K562 (cell line): ENCODE measurements around the gene SIK3. TPM values are rescaled to one million over a fixed set of nuclear protein-coding genes. Genes with fewer than 3 reads are reported as not detected.

Experiments used
- FUS ChIP-seq: fragments of 200-400 bp; formaldehyde crosslinking; optimal IDR thresholded peaks from 2 replicates; pipeline ENCODE3; 2017; ENCODE audit warnings: low read depth, low read length
- TOE1 ChIP-seq, 2 experiments: fragments of 450-650 bp in 1 of 2; sonication (generic) in 1 of 2; formaldehyde crosslinking in 1 of 2; IDR thresholded peaks; 2 replicates each; pipeline versions ENCODE4 v1.7.1 to v1.8.0; 2016 to 2022; ENCODE audit warnings: borderline replicate concordance in 2 of 2, mild to moderate bottlenecking in 2 of 2, antibody characterized with exemption in 1 of 2, inconsistent platforms in 1 of 2, low read depth in 1 of 2, missing genetic modification reagents in 1 of 2, moderate library complexity in 1 of 2
- ZNF133 ChIP-seq: fragments of 250-450 bp; sonication (Bioruptor Pico); IDR thresholded peaks from 2 replicates; pipeline ENCODE4 v1.4.0; 2020; ENCODE audit warnings: mild to moderate bottlenecking
- polyA plus RNA-seq, 8 experiments: library from polyadenylated mRNA; depleted of rRNA in 4 of 8; stranded (reverse) in 5 of 8; unstranded in 3 of 8; fragments of >200 nt; fragmentation: Nextera tagmentation in 2 of 8; fragmentation: Illumina TruSeq in 1 of 8; extraction: Ambion mirVana in 2 of 8; extraction: Trizol in 1 of 8; gene quantifications; 2 replicates each; pipeline versions ENCODE4 v1.2.1 to v1.2.3, GENCODE V29; 2011 to 2014; ENCODE audit warnings: inconsistent platforms in 1 of 8, missing spikeins in 1 of 8
- total RNA-seq, 7 experiments: library from RNA; depleted of rRNA in 6 of 7; stranded (reverse); fragments of >200 nt in 6 of 7; fragmentation: Illumina TruSeq in 2 of 7; extraction: Trizol in 2 of 7; gene quantifications; 2 replicates each; pipeline versions ENCODE4 v1.2.1 to v1.2.3, GENCODE V29; 2011 to 2021; ENCODE audit warnings: low replicate concordance in 1 of 7
- TF ChIP-seq, protein P1 (sequence below): fragments of 450-650 bp; IDR thresholded peaks from 2 replicates; pipeline ENCODE4 v1.6.1; 2016
- TF ChIP-seq, protein P2 (sequence below): sonication (generic); formaldehyde crosslinking; IDR thresholded peaks from 2 replicates; pipeline ENCODE4 v1.8.1; 2023; ENCODE audit warnings: missing genetic modification reagents, mild to moderate bottlenecking, borderline replicate concordance

SIK3 gene
- total and polyA plus RNA-seq, 9 of the 15 experiments (the other 6 are each of a cell fraction or from before 2014, with no cell fraction given): 1.6 to 21.6 (median 8.0) TPM

DNA sequence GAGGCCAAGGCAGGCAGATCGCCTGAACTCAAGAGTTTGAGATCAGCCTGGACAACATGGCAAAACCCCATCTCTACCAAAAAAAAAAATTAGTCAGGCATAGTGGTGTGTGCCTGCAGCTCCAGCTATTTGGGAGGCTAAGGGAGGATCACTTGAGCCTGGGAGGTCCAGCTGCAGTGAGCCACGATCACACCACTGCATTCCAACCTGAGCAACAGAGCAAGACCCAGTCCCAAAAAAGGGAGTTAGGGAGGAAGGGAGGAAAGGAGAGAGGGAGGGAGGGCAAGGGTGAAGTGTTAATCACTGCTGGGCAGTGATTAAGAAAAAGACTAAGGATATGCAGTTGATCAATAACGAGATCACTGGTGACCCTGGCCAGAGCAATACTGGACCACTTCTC is 204.8 kb downstream of the SIK3 start (continued):
- TF ChIP-seq, protein P1, sequence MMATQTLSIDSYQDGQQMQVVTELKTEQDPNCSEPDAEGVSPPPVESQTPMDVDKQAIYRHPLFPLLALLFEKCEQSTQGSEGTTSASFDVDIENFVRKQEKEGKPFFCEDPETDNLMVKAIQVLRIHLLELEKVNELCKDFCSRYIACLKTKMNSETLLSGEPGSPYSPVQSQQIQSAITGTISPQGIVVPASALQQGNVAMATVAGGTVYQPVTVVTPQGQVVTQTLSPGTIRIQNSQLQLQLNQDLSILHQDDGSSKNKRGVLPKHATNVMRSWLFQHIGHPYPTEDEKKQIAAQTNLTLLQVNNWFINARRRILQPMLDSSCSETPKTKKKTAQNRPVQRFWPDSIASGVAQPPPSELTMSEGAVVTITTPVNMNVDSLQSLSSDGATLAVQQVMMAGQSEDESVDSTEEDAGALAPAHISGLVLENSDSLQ: no peak
- no peak for TF ChIP-seq ZNF133
- TF ChIP-seq TOE1 (IDR thresholded peaks at IDR 0.05; ENCODE audit: borderline replicate concordance): no peak
- no peak for TF ChIP-seq TOE1 (CRISPR knock-in tag; IDR thresholded peaks at IDR 0.05; ENCODE audit: borderline replicate concordance, low read depth)
- TF ChIP-seq FUS: no peak
- TF ChIP-seq, protein P2, sequence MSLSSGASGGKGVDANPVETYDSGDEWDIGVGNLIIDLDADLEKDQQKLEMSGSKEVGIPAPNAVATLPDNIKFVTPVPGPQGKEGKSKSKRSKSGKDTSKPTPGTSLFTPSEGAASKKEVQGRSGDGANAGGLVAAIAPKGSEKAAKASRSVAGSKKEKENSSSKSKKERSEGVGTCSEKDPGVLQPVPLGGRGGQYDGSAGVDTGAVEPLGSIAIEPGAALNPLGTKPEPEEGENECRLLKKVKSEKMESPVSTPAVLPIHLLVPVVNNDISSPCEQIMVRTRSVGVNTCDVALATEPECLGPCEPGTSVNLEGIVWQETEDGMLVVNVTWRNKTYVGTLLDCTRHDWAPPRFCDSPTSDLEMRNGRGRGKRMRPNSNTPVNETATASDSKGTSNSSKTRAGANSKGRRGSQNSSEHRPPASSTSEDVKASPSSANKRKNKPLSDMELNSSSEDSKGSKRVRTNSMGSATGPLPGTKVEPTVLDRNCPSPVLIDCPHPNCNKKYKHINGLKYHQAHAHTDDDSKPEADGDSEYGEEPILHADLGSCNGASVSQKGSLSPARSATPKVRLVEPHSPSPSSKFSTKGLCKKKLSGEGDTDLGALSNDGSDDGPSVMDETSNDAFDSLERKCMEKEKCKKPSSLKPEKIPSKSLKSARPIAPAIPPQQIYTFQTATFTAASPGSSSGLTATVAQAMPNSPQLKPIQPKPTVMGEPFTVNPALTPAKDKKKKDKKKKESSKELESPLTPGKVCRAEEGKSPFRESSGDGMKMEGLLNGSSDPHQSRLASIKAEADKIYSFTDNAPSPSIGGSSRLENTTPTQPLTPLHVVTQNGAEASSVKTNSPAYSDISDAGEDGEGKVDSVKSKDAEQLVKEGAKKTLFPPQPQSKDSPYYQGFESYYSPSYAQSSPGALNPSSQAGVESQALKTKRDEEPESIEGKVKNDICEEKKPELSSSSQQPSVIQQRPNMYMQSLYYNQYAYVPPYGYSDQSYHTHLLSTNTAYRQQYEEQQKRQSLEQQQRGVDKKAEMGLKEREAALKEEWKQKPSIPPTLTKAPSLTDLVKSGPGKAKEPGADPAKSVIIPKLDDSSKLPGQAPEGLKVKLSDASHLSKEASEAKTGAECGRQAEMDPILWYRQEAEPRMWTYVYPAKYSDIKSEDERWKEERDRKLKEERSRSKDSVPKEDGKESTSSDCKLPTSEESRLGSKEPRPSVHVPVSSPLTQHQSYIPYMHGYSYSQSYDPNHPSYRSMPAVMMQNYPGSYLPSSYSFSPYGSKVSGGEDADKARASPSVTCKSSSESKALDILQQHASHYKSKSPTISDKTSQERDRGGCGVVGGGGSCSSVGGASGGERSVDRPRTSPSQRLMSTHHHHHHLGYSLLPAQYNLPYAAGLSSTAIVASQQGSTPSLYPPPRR (CRISPR knock-in tag): no peak
